Measurements from ENCODE around the gene ALG13. TPM values are rescaled to one million over a fixed set of nuclear protein-coding genes. Genes with fewer than 3 reads are reported as not detected.

ALG13 gene
- total RNA-seq = 50.8 and 58.5 TPM in 2 replicates

DNA sequence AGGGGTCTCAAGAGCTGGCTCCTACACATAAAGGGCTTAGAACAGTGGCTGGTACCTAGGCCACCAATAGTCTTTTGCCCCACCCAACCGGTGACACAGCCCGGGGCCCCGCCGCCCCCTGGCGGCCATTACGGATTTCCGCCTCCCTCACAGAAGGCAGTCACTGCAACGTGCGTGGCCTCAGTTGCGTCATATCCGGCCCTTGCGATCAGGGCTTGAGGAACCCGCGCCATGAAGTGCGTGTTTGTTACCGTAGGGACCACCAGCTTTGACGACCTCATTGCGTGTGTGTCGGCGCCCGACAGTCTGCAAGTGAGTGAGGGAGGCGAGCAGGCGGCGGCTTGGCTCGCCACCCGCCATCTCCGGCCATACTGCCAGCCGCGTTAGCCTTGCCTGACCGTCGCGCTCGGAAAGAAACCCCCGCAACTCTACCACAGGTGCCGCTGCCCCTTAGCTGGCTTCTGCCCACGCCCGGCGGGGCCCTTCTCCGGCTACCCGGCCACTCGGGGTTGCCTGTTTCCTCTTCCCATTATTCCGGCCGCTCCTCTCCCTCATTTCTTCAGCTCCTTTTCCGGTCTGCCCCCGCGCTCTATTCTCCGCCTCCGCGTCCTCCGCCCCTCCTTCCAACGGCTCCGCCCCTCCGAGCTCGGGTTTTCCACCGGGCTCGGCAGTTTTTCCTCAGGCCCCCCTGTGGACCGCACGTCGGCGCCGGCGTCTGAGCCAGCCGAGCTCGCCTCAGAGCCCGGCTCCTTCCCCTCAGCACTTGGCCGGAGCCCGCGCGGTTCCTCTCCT lies at the start of gene ALG13:
ALG13 (plus strand) TSS at position 183 of the 792 bp plus-strand sequence; CDS start at position 232, 49 bp downstream.

Other genes with a start within 250 kb of the ALG13 start
- gene SERTM2, start 169.5 kb upstream of the ALG13 start, total RNA-seq = 0.03 TPM in 1 of 2 replicates, not detected in the other
- gene TRPC5OS, start 195.0 kb downstream of the ALG13 start, total RNA-seq = not detected in 2 replicates